ENCODE data around the gene TEPSIN.

Gene TEPSIN

DNA sequence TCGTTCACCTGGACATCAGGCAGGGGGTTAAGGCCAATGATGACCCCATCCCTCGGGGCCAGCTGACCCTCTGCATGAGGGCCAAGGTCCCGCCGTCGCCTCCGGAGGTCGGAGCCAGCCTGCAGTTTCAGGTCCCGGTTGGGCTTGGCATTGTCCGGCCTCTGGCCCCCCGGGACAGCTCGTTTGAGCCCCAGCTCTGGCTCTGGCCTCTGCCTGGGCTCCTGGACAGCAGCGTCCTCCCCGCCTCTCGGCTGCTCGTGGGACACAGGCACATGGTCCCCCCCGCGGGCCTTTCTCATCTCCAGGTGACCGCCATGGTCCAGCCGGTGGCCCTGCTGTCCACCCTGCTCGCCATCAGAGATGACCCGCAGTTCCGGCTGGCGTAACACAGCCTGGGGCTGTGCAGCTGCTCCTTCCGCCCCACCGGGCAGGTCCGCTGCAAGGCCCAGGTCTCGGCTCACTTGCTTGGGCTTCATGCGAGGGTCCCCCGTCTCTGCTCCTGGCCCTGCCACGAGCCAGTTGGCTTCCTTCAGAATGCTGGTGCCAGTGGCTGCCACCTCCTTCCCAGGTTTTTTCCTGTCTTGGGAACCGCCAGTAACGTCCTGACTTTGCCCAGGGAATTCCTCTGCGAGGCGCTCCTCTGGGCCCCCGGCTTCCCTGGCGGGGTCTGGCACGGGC lies 6.9 kb upstream of the TEPSIN start:
- H3K4me3 ChIP-seq (replicated peaks in 1 of 2; ENCODE audit: low read depth in 2 of 2, low read length in 2 of 2): no peak overlapping the region
- TF ChIP-seq CTCF (IDR thresholded peaks at IDR 0.05; ENCODE audit: low read depth, low read length): no peak
- no peak for DNase-seq (ENCODE audit: low read depth in 2 of 2)

GRCh38 chr17:81245024-81245664 lies 6.3 kb upstream of the TEPSIN start:
- DNase-seq (ENCODE audit: low read depth in 2 of 2): no peak
- TF ChIP-seq CTCF (IDR thresholded peaks at IDR 0.05; ENCODE audit: low read depth, low read length): no peak

GRCh38 chr17:81244358-81245023 lies 5.6 kb upstream of the TEPSIN start:
- TF ChIP-seq CTCF (IDR thresholded peaks at IDR 0.05; ENCODE audit: low read depth, low read length): no peak
- H3K4me3 ChIP-seq (replicated peaks in 1 of 2; ENCODE audit: low read depth in 2 of 2, low read length in 2 of 2): no peak overlapping the region
- DNase-seq (ENCODE audit: low read depth in 2 of 2): no peak

More at GRCh38 chr17:81245024-81245664, 6.3 kb upstream of the TEPSIN start:
- no peak overlapping the region for H3K4me3 ChIP-seq (replicated peaks in 1 of 2; ENCODE audit: low read depth in 2 of 2, low read length in 2 of 2)

DNA sequence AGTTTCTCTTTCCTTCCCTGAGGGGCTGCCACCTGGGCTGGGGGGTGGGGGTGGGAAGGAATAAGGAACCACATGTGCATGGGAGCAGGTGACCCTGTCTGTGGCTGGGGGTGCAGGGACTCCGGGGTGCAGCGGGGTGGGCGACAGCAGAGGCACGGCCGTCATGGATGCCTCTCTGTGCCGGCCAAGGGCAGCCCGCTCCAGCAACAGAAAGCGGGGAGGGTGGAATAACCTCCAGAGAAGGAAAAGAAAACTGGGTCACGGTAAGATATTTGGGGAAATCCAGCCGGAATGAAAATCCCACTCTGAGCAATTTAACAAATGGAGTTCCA lies 4.4 kb upstream of the TEPSIN start:
- no peak for DNase-seq (ENCODE audit: low read depth in 2 of 2)
- H3K4me3 ChIP-seq (replicated peaks in 1 of 2; ENCODE audit: low read depth in 2 of 2, low read length in 2 of 2): no peak overlapping the region
- no peak for TF ChIP-seq CTCF (IDR thresholded peaks at IDR 0.05; ENCODE audit: low read depth, low read length)

GRCh38 chr17:81242421-81243332 lies 3.8 kb upstream of the TEPSIN start:
- no peak for DNase-seq (ENCODE audit: low read depth in 2 of 2)
- TF ChIP-seq CTCF (IDR thresholded peaks at IDR 0.05; ENCODE audit: low read depth, low read length): no peak

GRCh38 chr17:81241648-81242420 lies 3.0 kb upstream of the TEPSIN start:
- H3K4me3 ChIP-seq (replicated peaks in 1 of 2; ENCODE audit: low read depth in 2 of 2, low read length in 2 of 2): no peak overlapping the region

More at GRCh38 chr17:81242421-81243332, 3.8 kb upstream of the TEPSIN start:
- no peak overlapping the region for H3K4me3 ChIP-seq (replicated peaks in 1 of 2; ENCODE audit: low read depth in 2 of 2, low read length in 2 of 2)

More at GRCh38 chr17:81241648-81242420, 3.0 kb upstream of the TEPSIN start:
- peak; percentile 40 to 49 for DNase-seq (ENCODE audit: low read depth in 2 of 2)
- peak; percentile 80 for TF ChIP-seq CTCF (IDR thresholded peaks at IDR 0.05; ENCODE audit: low read depth, low read length)

All from cardiac fibroblast (primary cell).